Measurements from ENCODE around the gene SUZ12.
"Not testable (repeated sequence)": the region's sequence is repeated elsewhere in the genome, so short reads cannot be mapped to it uniquely, and the experiment has no call there.

SUZ12 gene

DNA sequence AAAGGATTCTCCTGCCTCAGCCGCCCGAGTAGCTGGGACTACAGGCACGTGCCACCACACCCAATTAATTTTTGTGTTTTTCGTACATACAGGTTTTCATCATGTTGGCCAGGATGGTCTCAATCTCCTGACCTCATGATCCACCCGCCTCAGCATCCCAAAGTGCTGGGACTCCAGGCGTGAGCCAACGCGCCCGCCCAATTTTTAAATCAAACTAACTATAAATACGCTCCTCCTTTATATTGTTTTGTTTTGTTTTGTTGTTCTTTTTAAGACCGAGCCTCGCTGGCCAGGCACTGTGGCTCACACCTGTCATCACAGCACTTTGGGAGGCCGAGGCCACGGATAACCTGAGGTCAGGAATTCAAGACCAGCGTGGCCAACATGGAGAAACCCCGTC, 33.4 kb upstream of the SUZ12 start:
- peaks cover 0 to 12% (median 0%) of the 10 kb centered on the region in 3 experiments for H3K27me3 ChIP-seq (ENCODE audit: control insufficient read depth in 3 of 3, insufficient read depth in 3 of 3, low read depth in 1 of 3, low read length in 3 of 3)
- H3K4me2 ChIP-seq (ENCODE audit: insufficient read depth, low read length, poor library complexity, severe bottlenecking): no peak overlapping the region
- no peak overlapping the region for H4K91ac ChIP-seq (ENCODE audit: low read depth, low read length, poor library complexity)
- H3K4ac ChIP-seq (ENCODE audit: low read length): no peak overlapping the region
- H3K9me3 ChIP-seq (replicated peaks in 1 of 2; ENCODE audit: control insufficient read depth in 2 of 2, insufficient read depth in 1 of 2, low read depth in 1 of 2, low read length in 2 of 2): no peaks in the 10 kb centered on the region
- H2AK5ac ChIP-seq (ENCODE audit: low read depth, low read length): no peak overlapping the region
- H2BK5ac ChIP-seq (ENCODE audit: low read length): no peak overlapping the region
- H3K36me3 ChIP-seq (replicated peaks in 1 of 2; ENCODE audit: control insufficient read depth in 2 of 2, insufficient read depth in 2 of 2, low read length in 2 of 2): peaks cover 10 to 14% of the 10 kb centered on the region in 2 donors
- DNase-seq (ENCODE audit: low spot score): no peak
- no peak overlapping the region for H4K8ac ChIP-seq (ENCODE audit: low read depth, low read length)
- H3K14ac ChIP-seq (ENCODE audit: low read length): no peak overlapping the region
- H2BK15ac ChIP-seq (ENCODE audit: low read length): no peak overlapping the region
- no peak overlapping the region for H3K18ac ChIP-seq (ENCODE audit: low read length)
- no CpG with 5 or more reads among the region's 16 CpGs for WGBS, 2 donors (ENCODE audit: extremely low coverage in 2 of 2, insufficient read length in 2 of 2, insufficient replicate concordance in 1 of 2)
- H3K79me1 ChIP-seq (ENCODE audit: low read depth, low read length): peaks cover 3% of the 10 kb centered on the region
- no peak overlapping the region for H3K4me3 ChIP-seq (ENCODE audit: low read length in 2 of 2)
- H3K23ac ChIP-seq (ENCODE audit: low read depth, low read length, poor library complexity): no peak overlapping the region
- H2AFZ ChIP-seq (ENCODE audit: low read length): no peak overlapping the region
- H2BK12ac ChIP-seq (ENCODE audit: low read length): no peak overlapping the region
- no peak overlapping the region for H3K9ac ChIP-seq (ENCODE audit: low read depth, low read length, poor library complexity)
- H3K4me1 ChIP-seq (ENCODE audit: control insufficient read depth in 2 of 2, insufficient read depth in 1 of 2, low read depth in 1 of 2, low read length in 2 of 2): peaks cover 1 to 3% of the 10 kb centered on the region in 2 donors
- no peak overlapping the region for H2BK120ac ChIP-seq (ENCODE audit: low read depth, low read length)
- no peak overlapping the region for H3K27ac ChIP-seq (replicated peaks; ENCODE audit: low read length)

DNA sequence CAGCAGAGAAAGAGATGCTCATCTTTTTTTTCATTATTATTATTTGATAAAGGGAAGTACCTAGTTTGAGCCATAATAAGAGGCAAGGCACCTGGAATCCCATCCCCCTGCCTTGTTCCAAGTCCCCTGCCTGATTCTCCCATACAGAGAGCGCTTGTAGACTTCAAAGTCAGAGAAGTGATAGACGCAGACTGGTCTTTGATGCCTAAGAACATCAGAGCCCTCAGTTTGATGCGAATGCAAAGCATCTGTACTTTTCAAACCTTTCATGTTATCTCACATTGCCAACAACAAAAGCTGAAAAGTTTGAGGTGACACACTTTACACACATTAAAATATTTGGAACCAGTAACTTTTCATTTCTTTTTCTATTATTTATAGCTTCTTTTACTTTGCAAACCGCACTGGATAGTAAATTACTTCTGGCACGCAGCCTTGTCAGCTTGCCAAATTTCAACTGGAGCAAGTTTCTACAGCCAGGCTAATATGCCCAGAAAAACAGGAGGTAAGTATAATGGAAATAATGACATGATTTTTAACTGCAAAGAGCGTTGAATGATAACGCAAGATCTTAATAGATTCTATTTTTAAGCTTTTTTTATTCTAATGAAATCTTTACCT, 29.4 kb upstream of the SUZ12 start:
- WGBS, 2 donors (ENCODE audit: extremely low coverage in 2 of 2, insufficient read length in 2 of 2, insufficient replicate concordance in 1 of 2): no CpG with 5 or more reads among the region's 7 CpGs
- no peak overlapping the region for H2BK5ac ChIP-seq (ENCODE audit: low read length)
- no peak overlapping the region for H3K4me2 ChIP-seq (ENCODE audit: insufficient read depth, low read length, poor library complexity, severe bottlenecking)
- H2AK5ac ChIP-seq (ENCODE audit: low read depth, low read length): no peak overlapping the region
- H2AFZ ChIP-seq (ENCODE audit: low read length): no peak overlapping the region
- H3K79me1 ChIP-seq (ENCODE audit: low read depth, low read length): no peaks in the 10 kb centered on the region
- H3K36me3 ChIP-seq (replicated peaks in 1 of 2; ENCODE audit: control insufficient read depth in 2 of 2, insufficient read depth in 2 of 2, low read length in 2 of 2): no peaks in the 10 kb centered on the region
- no peak overlapping the region for H3K4ac ChIP-seq (ENCODE audit: low read length)
- H3K23ac ChIP-seq (ENCODE audit: low read depth, low read length, poor library complexity): no peak overlapping the region
- peaks cover 0 to 13% (median 0%) of the 10 kb centered on the region in 3 experiments for H3K27me3 ChIP-seq (ENCODE audit: control insufficient read depth in 3 of 3, insufficient read depth in 3 of 3, low read depth in 1 of 3, low read length in 3 of 3)
- no peak overlapping the region for H2BK120ac ChIP-seq (ENCODE audit: low read depth, low read length)
- H3K14ac ChIP-seq (ENCODE audit: low read length): no peak overlapping the region
- no peak overlapping the region for H3K9ac ChIP-seq (ENCODE audit: low read depth, low read length, poor library complexity)
- no peak overlapping the region for H3K4me3 ChIP-seq (ENCODE audit: low read length in 2 of 2)
- no peaks in the 10 kb centered on the region for H3K4me1 ChIP-seq (ENCODE audit: control insufficient read depth in 2 of 2, insufficient read depth in 1 of 2, low read depth in 1 of 2, low read length in 2 of 2)
- no peak overlapping the region for H2BK15ac ChIP-seq (ENCODE audit: low read length)
- no peaks in the 10 kb centered on the region for H3K9me3 ChIP-seq (replicated peaks in 1 of 2; ENCODE audit: control insufficient read depth in 2 of 2, insufficient read depth in 1 of 2, low read depth in 1 of 2, low read length in 2 of 2)
- no peak overlapping the region for H4K91ac ChIP-seq (ENCODE audit: low read depth, low read length, poor library complexity)
- no peak overlapping the region for H4K8ac ChIP-seq (ENCODE audit: low read depth, low read length)
- H2BK12ac ChIP-seq (ENCODE audit: low read length): no peak overlapping the region
- no peak overlapping the region for H3K18ac ChIP-seq (ENCODE audit: low read length)
- H3K27ac ChIP-seq (replicated peaks; ENCODE audit: low read length): no peak overlapping the region
- no peak for DNase-seq (ENCODE audit: low spot score)

DNA sequence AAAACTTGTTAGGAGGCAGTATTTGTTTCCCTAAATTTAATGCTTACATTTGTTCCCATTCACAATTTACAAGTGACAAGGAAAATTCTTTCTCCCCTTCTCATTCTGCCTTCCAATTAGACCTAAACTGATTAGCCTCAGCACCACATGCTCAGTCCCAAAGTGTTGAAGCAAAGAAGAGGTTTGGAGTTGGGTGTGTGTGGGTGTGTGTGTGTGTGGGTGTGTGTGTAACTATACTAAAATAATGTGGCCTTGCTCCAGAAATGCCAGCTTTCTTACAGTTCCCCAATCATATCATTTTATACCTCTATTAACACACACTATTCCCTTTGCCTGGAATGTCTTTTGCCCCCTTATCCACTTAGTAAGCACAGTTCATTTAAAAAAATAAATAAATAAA, 28.4 kb upstream of the SUZ12 start:
- H3K4ac ChIP-seq (ENCODE audit: low read length): no peak overlapping the region
- H3K27me3 ChIP-seq (ENCODE audit: control insufficient read depth in 3 of 3, insufficient read depth in 3 of 3, low read depth in 1 of 3, low read length in 3 of 3): peaks cover 0 to 13% (median 0%) of the 10 kb centered on the region in 3 experiments
- no peaks in the 10 kb centered on the region for H3K4me1 ChIP-seq (ENCODE audit: control insufficient read depth in 2 of 2, insufficient read depth in 1 of 2, low read depth in 1 of 2, low read length in 2 of 2)
- no peak overlapping the region for H2BK5ac ChIP-seq (ENCODE audit: low read length)
- no peak overlapping the region for H2BK120ac ChIP-seq (ENCODE audit: low read depth, low read length)
- H2AK5ac ChIP-seq (ENCODE audit: low read depth, low read length): no peak overlapping the region
- H3K23ac ChIP-seq (ENCODE audit: low read depth, low read length, poor library complexity): no peak overlapping the region
- H4K91ac ChIP-seq (ENCODE audit: low read depth, low read length, poor library complexity): no peak overlapping the region
- no peak overlapping the region for H3K14ac ChIP-seq (ENCODE audit: low read length)
- DNase-seq (ENCODE audit: low spot score): no peak
- H3K9me3 ChIP-seq (replicated peaks in 1 of 2; ENCODE audit: control insufficient read depth in 2 of 2, insufficient read depth in 1 of 2, low read depth in 1 of 2, low read length in 2 of 2): no peaks in the 10 kb centered on the region
- no peaks in the 10 kb centered on the region for H3K36me3 ChIP-seq (replicated peaks in 1 of 2; ENCODE audit: control insufficient read depth in 2 of 2, insufficient read depth in 2 of 2, low read length in 2 of 2)
- H3K79me1 ChIP-seq (ENCODE audit: low read depth, low read length): no peaks in the 10 kb centered on the region
- no peak overlapping the region for H3K4me2 ChIP-seq (ENCODE audit: insufficient read depth, low read length, poor library complexity, severe bottlenecking)
- H2BK15ac ChIP-seq (ENCODE audit: low read length): no peak overlapping the region
- H2BK12ac ChIP-seq (ENCODE audit: low read length): no peak overlapping the region
- no peak overlapping the region for H3K27ac ChIP-seq (replicated peaks; ENCODE audit: low read length)
- H4K8ac ChIP-seq (ENCODE audit: low read depth, low read length): no peak overlapping the region
- no peak overlapping the region for H3K4me3 ChIP-seq (ENCODE audit: low read length in 2 of 2)
- no peak overlapping the region for H3K18ac ChIP-seq (ENCODE audit: low read length)
- no peak overlapping the region for H2AFZ ChIP-seq (ENCODE audit: low read length)
- no peak overlapping the region for H3K9ac ChIP-seq (ENCODE audit: low read depth, low read length, poor library complexity)

DNA sequence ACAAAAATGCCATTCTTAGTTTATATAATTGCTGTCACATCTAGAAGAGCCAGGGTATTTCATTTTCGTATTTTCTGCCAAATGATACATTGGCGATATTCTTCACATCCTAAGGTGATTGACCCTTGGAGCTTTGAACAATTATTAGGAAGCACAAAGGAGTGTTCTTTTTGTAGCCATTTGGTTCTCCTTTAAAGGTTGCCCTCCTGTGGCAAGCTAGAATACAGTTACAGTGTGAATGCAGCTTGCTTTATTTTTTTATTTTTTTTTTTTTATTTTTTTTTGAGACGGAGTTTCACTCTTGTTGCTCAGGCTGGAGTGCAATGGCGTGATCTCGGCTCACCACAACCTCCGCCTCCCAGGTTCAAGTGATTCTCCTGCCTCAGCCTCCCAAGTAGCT, 24.1 kb upstream of the SUZ12 start:
- not testable (repeated sequence) for H3K4me2 ChIP-seq (ENCODE audit: insufficient read depth, low read length, poor library complexity, severe bottlenecking); H3K4me3 ChIP-seq (ENCODE audit: low read length in 2 of 2); H3K36me3 ChIP-seq (replicated peaks in 1 of 2; ENCODE audit: control insufficient read depth in 2 of 2, insufficient read depth in 2 of 2, low read length in 2 of 2); H3K9ac ChIP-seq (ENCODE audit: low read depth, low read length, poor library complexity); H2AK5ac ChIP-seq (ENCODE audit: low read depth, low read length); H3K79me1 ChIP-seq (ENCODE audit: low read depth, low read length); H3K18ac ChIP-seq (ENCODE audit: low read length); H2BK5ac ChIP-seq (ENCODE audit: low read length); H4K8ac ChIP-seq (ENCODE audit: low read depth, low read length); H2BK15ac ChIP-seq (ENCODE audit: low read length); DNase-seq (ENCODE audit: low spot score); H3K23ac ChIP-seq (ENCODE audit: low read depth, low read length, poor library complexity); H3K27me3 ChIP-seq (ENCODE audit: control insufficient read depth in 3 of 3, insufficient read depth in 3 of 3, low read depth in 1 of 3, low read length in 3 of 3); H3K14ac ChIP-seq (ENCODE audit: low read length); H4K91ac ChIP-seq (ENCODE audit: low read depth, low read length, poor library complexity); H2BK120ac ChIP-seq (ENCODE audit: low read depth, low read length); H3K4me1 ChIP-seq (ENCODE audit: control insufficient read depth in 2 of 2, insufficient read depth in 1 of 2, low read depth in 1 of 2, low read length in 2 of 2); H3K9me3 ChIP-seq (replicated peaks in 1 of 2; ENCODE audit: control insufficient read depth in 2 of 2, insufficient read depth in 1 of 2, low read depth in 1 of 2, low read length in 2 of 2); H3K4ac ChIP-seq (ENCODE audit: low read length); H2AFZ ChIP-seq (ENCODE audit: low read length); H3K27ac ChIP-seq (replicated peaks; ENCODE audit: low read length); H2BK12ac ChIP-seq (ENCODE audit: low read length)
- WGBS, 2 donors (ENCODE audit: extremely low coverage in 2 of 2, insufficient read length in 2 of 2, insufficient replicate concordance in 1 of 2): no CpG with 5 or more reads among the region's 6 CpGs
